H4 (cell line): ENCODE data around the gene C2CD5. TPM values are rescaled to one million over a fixed set of nuclear protein-coding genes. Genes with fewer than 3 reads are reported as not detected.

ENCODE experiments used
- DNase-seq: peaks from one replicate; pipeline ENCODE4 v3.0.0-alpha.2; 2015; ENCODE audit warnings: low spot score
- total RNA-seq: library from RNA; depleted of rRNA; stranded (reverse); fragments of >200 nt; shearing (Covaris generic); gene quantifications from 2 replicates; pipeline ENCODE4 v1.2.3, GENCODE V29; 2014; rRNA removed

The C2CD5 gene
- total RNA-seq, 1 experiment from 2014 or later, result 4.7 TPM

DNA sequence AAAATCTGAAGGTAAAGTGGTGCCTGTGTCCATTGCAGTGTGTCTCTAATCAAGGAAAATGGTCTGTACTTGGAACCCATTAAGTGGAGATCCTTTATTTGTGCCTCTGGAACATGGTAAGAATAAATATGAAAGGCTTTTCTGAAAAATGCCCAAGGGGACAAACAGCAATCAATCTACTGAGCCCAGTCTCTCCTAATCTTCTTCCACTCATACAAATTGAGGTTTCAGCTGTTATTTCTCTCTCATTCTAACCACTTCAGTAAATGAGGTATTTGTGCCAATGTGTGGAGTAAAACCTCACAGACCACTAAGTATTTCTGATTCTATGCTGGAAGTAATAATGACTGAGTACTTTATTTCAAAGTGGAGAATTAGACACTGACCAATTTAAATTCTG lies 127.5 kb downstream of the C2CD5 start:
- peak; percentile 44 for DNase-seq

DNA sequence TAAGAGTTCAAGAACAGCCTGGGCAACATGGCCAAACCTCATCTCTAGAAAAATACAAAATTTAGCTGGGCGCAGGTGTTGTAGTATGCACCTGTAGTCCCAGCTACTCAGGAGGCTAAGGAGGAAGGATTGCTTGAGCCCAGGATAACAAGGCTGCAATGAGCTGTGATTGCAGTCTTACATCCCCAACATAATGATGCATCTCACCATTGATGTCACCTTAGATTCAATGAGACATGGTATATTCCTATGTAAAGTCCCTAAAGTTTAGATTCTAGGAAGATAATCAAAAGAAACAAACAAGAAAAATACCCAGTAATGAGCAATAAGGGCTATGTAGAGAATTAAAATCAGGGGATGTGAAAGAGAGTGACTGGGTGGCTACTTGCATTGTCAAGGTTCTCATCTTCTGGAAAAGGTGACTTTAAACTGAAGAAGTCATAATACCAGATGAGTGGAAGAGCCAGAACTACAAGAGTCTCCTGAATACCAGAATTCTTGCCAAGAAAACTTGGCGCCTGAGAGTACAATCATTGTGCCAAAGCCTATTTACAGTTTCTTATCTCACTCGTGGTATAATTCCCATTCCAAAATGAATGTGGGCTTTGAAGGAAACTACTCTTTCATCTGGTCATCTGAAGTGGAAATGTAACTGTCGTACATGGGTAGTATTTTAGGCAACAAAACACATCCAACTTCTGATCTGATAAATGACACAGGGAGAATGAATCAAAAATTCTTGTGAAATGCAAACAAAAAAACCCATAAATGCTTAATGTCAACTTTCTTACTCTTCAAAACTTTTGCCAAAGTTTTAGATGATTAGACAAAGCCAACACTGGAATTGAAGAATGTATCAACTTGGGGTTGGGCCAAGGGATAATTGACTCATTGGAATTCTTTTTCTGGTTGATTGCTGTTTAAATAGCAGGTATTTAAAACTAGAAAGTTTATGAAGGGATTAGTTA lies 128.7 kb downstream of the C2CD5 start:
- peak; percentile 66 for DNase-seq

DNA sequence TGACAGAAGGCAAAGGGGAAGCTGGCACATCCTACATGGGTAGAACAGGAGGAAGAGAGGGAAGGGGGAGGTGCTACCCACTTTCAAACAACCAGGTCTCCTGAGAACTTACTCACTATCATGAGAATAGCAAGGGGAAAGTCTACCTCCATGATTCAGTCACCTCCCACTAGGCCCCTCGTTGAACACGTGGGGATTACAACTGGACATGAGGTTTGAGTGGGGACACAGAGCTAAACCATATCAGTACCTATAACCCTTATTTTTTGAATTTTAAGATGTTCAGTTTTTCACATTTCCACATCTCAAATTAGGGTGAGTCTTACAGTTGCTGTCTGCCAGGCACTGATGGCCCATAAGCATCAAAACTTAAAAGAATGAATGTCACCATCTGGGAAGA lies 129.6 kb downstream of the C2CD5 start:
- no peak for DNase-seq

DNA sequence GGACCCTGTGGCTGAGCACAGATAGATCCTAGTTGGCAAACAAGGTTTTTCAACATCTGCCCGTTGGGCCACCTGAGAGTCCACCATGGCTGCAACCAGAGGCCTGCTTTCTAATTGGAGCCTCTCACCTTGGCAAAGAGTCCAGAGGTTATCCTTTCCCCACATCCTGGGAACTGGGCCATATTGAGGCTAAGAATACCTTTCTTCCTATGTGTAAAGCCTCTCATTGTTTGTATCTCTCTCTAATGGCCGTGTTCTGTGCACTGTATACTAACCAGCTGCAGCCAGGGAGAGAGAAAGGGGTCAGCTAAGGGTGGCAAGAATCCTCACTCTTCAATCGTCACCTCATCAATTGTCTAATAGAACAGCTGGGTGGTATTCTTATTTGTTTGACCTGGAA lies 130.8 kb downstream of the C2CD5 start:
- no peak for DNase-seq

DNA sequence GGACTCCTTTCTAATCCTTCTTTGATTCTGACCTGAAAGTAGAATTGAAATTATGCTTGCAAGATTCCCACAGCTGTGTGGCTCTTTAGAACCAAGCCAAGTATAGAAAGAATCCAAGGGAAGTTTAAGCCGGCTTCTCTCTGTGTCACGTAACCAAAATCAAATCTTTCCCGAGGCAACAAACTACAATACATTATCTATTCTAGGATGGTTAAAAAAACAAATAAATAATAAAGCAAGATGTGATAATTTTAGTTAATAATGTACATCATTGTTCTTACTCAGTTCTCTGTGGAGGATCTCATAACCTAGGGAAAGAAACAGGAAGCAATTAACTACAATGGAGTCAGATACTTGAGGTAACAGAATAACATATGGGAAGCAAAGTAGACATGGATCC lies 131.8 kb downstream of the C2CD5 start:
- no peak for DNase-seq

DNA sequence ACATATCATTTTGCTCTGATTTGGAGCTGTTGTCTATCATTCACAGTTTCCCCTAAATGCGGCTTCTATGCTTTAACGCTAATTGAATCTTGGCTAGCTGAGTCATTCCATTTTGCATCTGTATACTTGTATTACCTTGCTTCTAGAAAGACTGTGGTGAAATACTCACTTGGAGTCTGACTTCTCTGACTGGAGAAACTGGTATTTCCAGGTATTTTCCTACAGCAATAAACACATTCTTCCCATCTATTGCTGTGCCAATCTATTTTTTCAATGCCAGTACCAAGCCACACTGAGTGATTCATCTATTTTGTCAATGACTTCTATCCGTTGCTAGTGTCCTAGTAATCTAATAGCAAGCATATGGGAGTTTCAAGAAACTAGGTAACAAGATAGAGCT lies 133.9 kb downstream of the C2CD5 start:
- DNase-seq, result no peak

DNA sequence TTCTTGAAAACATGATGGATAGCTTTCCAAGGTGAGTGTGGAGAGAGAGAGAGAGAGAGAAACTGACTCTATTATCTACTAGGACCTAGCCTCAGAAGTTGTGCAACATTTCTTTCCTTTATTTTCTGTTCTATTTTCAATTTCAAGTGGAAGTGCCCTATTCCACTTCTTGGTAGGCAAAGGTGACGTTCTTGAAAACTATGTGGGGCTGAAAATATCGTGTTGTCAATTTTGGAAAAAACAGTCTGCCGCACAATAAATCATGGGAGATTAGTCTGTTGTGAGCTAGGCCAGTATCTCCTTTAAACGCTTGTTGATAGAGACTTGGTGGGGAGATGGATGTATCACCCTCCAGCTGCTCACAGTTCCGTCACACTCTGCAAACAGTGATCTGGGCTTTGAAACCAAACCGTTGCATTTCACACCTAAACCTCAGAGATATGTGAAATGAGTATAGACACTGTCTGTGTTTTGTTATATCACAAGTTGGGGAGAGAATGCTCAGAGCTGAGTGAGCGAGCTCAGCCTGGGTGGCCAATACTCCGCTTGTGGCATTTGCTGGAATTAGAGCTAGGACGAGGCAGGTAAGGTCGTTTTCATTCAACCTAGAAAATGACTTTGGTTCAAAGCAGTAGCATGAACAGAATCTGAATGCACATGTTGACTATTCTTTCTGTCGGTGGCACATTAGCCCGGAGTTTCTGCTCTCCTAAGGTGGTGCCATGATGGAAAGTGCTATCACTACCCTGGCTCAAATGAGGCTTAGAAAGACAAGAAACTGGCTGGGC lies 134.8 kb downstream of the C2CD5 start:
- DNase-seq, result no peak

DNA sequence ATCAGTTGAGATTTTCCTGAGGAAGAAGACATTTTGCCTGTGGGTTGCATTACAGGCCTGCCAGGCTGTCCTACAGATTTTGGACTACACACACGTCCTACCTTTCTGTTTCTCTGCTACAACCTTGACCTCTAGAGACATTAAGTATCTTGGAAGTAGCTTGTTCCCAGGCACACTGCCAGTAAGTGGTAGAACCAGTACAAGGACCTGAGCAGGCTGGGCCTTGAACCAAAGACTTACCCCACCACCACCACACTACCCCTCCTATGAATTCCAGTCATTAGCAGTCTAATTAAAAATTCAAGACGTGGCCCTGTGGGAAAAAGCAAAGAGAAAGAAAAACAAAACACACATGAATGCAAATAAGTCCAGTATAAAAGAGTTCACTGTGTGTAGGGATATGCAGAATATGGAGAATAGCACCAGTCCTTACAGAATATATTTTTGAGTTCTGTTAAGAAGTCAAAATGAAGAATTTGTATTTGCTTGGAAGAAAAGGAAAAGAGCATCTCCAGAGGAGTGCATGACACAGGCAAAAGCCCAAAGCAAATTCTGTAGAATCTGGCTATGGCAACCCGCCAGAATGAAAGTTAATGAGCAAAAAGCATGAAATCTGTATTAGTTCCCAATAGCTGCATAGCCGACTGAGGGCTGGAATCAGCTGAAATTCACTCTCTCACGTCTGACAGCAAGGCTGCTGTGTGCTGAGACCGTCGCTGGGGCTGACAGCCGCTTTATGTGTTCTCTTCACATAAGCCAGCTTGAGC lies 135.5 kb downstream of the C2CD5 start:
- no peak for DNase-seq

DNA sequence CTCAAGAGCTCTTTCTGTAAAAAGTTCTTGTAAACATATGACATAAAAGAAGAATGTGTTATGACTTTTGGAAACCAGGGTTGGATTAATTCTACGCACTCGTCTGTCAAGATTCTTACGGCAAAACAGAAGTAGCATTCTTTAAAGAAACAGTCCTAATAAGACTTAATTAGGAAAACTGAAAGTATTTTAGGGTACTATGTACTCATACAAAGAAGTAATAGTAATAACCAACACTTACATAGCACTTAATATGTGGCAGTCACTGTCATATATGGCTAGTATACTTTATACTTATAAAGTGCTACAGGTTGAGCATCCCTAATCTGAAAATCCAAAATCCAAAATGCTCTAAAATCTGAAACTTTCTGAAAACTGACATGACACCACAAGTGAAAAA lies 136.9 kb downstream of the C2CD5 start:
- no peak for DNase-seq

DNA sequence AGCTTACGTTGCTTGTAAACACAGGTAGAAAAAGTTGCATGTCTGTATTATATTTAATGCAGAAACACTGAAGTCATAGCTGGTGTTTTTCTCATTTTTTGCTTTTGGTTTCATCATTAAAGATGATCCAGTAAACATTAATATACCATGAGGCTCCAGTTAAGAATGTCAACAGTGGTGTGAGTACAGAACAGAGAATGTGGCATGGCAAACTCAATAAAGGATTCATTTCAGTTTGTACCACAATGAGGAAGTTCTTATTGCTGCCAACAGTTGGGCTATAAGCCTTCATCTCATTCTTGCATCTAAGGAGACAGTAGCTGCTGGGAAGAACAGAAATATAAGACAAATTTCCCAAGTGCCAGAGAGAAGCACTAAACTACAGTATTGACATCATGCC lies 137.7 kb downstream of the C2CD5 start:
- no peak for DNase-seq

DNA sequence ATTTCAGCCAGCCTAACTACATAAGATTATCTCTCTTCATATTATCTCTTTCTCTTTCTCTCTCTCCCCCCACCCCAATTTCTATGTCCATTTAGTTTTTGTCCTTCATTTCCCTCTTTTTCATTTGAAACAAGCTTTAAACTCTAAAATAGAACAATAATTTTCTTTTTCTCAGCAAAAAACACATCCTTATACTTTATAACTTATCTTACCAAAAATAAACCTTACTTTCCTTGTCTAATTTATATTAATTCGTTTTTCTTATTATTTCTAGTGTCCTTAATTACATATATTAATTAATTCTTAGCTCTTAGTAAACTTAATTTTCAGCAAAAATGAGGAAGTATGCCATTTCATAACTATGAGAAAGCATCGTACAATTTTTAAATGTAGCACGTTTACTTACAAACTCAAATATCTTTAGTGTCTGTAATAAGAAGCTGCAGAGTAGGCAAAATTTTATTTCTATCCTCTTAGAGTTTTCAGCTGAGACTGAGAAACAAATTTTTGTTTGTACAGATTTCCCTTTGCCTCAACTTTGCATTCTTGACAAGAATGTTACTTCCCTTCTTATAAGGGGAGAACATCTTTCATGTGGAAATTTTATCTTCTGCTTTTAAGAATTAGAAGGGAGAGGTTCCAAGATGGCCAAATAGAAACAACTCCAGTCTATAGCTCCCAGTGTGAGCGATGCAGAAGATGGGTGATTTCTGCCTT lies 144.7 kb downstream of the C2CD5 start:
- DNase-seq, result no peak

Other genes starting within 250 kb of the C2CD5 start
- gene ST8SIA1, start 209.8 kb downstream of the C2CD5 start, total RNA-seq, result 8.9 TPM in 2 replicates
- gene ETNK1, start 80.6 kb upstream of the C2CD5 start, total RNA-seq, result 17.4 and 19.9 TPM in 2 replicates